A549 (cell line): Measurements from ENCODE around the gene ZFAND6.

Source experiments
- HOXA7 ChIP-seq: fragments of 250-450 bp; sonication (Bioruptor Pico); IDR thresholded peaks from 2 replicates; pipeline ENCODE4 v1.5.0; 2020; ENCODE audit warnings: mild to moderate bottlenecking, moderate library complexity
- MAFK ChIP-seq: fragments of 450-650 bp; IDR thresholded peaks from 2 replicates; pipeline ENCODE4 v1.6.1; 2014; ENCODE audit not compliant: partially characterized antibody
- POLR2A ChIP-seq: IDR thresholded peaks from 2 replicates; pipeline ENCODE4 v1.6.1; 2012; ENCODE audit warnings: mild to moderate bottlenecking, low read length
- REST ChIP-seq: fragments of 200-600 bp; sonication (generic); IDR thresholded peaks from 2 replicates; pipeline ENCODE4 v1.6.1; 2016; ENCODE audit warnings: antibody characterized with exemption, mild to moderate bottlenecking, moderate library complexity
- SMC3 ChIP-seq: fragments of >200 bp; sonication (Bioruptor Twin); formaldehyde crosslinking; IDR thresholded peaks from 3 replicates; pipeline ENCODE4 v1.6.1; 2018; ENCODE audit warnings: inconsistent platforms
- USF2 ChIP-seq: fragments of 450-650 bp; IDR thresholded peaks from 2 replicates; pipeline ENCODE4 v1.6.1; 2014; ENCODE audit warnings: antibody characterized with exemption
- ZNF302 ChIP-seq: fragments of 250-450 bp; sonication (Bioruptor Pico); IDR thresholded peaks from 2 replicates; pipeline ENCODE4 v1.9.0; 2021; ENCODE audit warnings: inconsistent platforms, mild to moderate bottlenecking, moderate library complexity
- TF ChIP-seq, protein P1 (sequence below): fragments of >200 bp; sonication (Bioruptor Twin); formaldehyde crosslinking; IDR thresholded peaks from 3 replicates; pipeline ENCODE4 v1.5.1; 2016

DNA sequence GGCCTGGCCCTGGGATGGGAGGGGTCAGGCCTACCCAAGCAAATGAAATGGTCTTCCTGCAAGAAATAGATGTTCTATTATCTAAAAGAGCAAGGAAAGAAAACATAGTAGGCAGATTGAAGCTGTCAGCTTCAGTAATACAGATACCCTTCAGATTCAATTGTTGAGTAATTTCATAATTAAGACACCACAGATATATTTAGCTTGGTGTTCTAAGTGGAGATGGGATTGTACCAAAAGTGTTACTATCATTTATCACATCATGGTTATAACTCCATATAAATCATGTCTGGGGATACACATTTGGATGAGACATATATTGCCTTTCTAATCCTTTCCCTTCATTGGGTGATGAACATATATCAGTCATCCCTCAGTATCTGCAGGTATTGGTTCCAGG lies 51.4 kb downstream of the ZFAND6 start:
- TF ChIP-seq MAFK (no peak), ZNF302 (CRISPR knock-in tag) (no peak), SMC3 (no peak), POLR2A (no peak), USF2 (no peak), REST (no peak), HOXA7 (CRISPR knock-in tag) (no peak)
- TF ChIP-seq, protein P1, sequence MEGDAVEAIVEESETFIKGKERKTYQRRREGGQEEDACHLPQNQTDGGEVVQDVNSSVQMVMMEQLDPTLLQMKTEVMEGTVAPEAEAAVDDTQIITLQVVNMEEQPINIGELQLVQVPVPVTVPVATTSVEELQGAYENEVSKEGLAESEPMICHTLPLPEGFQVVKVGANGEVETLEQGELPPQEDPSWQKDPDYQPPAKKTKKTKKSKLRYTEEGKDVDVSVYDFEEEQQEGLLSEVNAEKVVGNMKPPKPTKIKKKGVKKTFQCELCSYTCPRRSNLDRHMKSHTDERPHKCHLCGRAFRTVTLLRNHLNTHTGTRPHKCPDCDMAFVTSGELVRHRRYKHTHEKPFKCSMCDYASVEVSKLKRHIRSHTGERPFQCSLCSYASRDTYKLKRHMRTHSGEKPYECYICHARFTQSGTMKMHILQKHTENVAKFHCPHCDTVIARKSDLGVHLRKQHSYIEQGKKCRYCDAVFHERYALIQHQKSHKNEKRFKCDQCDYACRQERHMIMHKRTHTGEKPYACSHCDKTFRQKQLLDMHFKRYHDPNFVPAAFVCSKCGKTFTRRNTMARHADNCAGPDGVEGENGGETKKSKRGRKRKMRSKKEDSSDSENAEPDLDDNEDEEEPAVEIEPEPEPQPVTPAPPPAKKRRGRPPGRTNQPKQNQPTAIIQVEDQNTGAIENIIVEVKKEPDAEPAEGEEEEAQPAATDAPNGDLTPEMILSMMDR: no peak
